Endometrium (tissue), 2 donors: ENCODE measurements around the gene IL11.
A peak's percentile ranks its signal among the peaks of the same experiment; 100 is the strongest.
"Not testable (repeated sequence)": the region's sequence is repeated elsewhere in the genome, so short reads cannot be mapped to it uniquely, and the experiment has no call there.

ENCODE experiments used
- FAIRE-seq: peaks from 2 replicates; lab custom pipeline; 2012; peaks lifted over from hg19 to GRCh38; lab: Jason Lieb, UNC
- donor health status: control.
- donor health status: control.

Gene IL11

GRCh38 chr19:55350620-55351315, 19.5 kb downstream of the IL11 start:
- FAIRE-seq, result no peak

DNA sequence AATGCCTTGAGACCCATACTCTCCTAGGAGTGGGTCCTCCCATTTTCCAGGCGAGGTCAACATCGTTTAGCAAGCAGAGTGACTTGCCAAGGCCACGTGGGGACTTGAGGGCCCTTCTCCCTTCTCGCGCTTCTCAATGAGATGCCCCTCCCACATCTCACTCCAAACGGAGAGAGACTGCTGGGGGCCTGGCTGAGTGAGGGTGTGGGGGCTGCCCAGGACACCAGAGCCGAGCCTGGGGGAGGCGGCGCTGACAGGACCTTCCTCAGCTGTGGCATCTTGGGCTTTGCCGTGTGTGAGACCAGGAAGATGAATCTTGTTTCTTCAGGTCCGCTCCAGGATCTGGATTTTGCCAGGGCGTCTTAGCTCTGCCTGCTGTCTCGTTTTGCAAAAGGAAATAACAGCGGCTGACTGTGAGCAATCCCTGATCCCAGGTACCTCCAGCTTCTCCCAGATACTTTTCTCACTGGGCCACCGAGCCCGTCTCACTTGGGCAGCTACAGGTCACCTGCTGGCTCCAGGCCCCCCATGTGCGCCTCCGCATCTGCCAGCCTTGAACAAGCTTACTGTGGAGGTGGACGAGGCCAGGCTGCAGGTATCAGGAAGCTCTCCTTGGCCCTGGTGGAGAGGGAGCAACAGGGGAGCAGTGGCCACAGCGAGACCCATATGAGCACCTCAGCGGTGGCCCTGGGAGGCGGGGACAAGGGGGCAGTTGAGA, 21.8 kb downstream of the IL11 start:
- no peak for FAIRE-seq

DNA sequence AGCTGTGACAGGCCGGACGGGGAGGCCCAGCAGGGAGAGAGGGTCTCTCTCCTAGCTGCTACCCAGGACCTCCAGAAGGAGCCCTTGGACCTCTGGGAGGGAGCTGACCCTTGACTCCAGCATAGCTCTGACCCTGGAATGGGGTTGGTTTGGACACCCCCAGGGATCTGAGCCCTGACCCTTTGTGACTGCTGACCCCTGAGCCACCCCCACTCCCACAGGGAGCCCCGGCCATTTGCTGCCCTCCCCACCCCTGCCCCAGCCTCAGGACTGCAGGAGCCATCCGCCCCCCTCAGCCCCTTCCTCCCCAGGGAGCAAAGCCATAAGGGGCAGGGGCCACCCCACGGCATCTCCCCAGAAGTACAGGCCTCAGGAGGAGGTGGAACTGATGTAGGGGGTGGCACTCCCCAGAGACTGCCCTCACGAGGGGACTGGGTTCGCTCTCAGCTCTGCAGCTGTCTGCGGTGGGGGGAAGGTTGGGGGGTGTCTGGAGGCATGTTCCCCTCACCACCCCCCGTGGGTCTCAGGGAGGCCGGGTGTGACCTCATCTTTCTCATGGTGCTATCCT, 22.7 kb downstream of the IL11 start:
- no peak for FAIRE-seq

- FAIRE-seq, result no peak
These were observed 23.4 kb downstream of the IL11 start for GRCh38 chr19:55346725-55347441.

DNA sequence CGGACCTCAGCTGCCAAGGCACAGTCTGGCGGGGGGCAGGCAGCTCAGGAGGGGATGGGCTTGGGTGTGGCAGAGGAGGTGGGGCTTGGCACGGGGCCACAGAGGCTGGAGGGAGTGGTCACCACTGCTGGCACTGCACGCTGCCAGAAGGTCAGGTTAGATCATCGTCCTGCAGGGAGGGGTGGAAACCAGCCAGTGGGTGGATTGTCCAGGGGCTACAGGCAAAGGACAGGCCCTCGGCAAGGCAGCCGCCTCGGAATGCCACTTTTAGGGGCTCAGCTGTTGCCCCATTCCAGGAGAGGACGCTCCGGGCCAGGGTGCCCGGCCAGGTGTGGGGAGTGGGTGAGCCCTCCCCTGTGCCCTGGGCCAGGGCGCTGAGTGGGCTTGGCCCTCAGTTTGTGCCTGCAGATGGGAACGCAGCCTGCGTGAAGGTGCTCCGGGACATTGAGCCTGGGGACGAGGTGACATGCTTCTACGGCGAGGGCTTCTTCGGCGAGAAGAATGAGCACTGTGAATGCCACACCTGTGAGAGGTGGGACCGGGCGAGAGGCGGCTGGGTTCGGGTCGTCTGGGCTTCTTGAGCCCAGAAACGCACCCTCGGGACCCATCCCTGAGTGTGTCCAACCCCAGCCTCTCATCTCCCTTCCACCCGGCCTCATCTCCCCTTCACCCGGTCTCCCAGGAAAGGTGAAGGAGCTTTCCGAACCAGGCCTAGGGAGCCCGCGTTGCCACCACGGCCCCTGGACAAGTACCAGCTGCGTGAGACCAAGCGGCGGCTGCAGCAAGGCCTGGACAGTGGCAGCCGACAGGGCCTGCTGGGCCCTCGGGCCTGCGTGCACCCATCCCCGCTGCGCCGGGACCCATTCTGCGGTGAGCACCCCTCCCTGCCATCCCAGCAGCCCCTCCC, 24.2 kb downstream of the IL11 start:
- FAIRE-seq, result no peak

DNA sequence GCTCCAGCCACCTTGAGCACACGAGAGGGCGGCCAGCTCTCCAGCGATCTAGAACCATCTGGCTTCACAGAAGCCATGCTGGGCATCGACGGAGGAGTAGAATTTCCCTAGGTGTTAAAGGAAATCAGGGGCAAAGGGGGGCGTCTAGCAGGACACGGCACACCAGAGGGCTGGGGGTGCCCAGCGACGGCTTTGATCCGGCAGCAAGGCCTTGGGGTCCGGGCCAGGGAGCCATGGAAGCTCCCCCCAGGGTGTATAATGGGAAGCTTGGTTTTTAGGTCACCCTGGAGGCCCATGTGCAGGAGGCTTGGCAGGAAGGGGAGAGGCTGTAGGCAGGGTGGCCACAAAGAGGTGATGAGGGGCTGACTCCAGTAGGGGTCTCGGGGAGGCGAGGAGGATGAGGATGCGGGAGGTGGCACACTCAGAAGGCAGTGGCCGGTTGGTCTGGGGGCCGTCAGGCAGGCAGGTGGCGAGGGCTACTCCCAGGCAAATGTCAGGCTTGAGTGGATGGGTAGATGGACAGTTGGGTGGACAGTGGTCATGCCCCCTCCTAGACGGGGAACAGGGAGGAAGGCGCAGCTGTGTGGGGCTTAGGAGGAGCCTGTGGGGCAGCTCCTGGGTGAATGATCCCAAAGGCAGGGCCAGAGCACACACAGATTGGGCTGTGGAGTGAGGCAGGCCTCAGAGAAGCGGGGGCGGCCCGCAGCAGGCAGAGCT, 25.0 kb downstream of the IL11 start:
- no peak for FAIRE-seq

DNA sequence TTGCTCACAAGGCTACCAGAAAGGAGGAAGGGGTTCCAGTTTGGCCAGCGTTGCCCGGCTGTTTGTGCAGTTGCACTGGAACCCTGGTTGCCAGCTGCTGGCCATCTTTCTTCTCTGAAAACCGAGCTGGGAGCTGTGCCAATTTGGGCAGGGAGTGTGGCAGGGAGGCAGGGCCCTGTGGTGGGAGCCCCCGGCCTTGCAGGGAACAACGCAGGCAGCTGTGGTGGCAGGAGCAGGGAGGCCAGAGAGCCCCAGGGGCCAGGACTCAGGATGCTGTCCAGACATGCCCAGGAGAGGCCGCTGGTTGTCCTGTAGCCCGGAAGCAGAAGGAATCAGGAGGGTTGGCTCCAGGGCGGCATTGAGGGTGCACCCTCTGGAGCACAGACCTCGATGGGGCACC, 25.8 kb downstream of the IL11 start:
- FAIRE-seq, result no peak

DNA sequence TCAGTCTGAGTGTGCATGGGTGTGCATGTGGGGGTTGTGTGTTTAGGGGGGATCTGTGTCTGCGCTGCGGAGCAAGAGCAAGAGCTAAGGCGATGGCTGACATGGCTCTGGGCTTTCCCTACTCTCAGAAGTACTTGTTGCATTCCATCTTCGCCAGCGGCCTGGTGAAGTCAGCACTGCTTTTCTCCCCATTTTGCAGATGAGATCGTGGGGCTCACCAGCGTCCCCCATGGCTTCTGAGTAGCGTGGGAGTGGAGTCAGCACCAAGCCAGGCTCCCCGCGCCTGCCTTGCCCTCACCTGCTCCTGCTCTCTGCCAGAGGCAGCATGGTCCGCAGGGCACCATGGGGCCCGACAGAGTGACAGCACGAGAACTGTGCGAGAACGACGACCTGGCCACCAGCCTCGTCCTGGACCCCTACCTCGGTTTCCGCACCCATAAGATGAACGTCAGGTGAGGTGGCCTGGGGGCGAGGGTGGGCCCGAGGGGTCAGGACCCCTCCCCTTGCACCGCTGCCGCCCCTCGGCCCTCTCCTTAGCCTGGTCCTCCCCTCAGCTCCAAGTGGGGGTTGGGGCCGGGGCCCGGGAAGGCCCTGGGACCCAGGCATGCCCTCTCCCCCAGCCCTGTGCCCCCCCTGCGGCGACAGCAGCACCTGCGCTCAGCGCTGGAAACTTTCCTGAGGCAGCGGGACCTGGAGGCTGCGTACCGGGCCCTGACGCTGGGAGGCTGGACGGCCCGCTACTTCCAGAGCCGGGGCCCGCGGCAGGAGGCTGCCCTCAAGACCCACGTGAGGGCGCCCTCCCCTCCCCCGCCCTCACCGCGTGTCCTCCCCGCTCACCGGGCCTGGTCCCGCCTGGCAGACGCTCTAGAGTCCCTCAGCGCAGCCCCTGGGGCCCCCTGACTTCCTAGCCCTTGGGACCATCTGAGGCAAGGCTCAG, 28.4 kb downstream of the IL11 start:
- no peak for FAIRE-seq

DNA sequence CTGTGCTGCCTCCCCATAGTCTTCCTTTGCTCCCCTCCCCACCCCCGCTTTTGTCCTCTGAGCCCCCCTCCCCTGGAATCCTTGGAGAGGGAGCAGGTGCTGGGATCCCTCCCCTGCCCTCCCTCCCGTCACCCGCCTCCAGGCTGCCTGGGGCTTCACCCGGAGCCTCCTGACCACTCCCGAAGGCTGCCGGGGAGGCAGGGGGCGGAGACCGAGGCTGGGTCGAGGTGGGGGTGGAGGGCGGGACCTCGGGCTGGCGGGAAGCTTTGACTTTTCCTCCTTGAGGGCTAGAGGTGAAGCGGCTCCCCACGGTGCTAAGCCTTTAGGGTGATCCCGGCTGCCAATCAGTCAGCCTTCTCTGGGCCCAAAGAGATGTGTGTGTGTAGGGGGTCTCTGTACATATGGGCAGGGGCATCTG, 29.1 kb downstream of the IL11 start:
- no peak for FAIRE-seq

GRCh38 chr19:55340784-55341147, 29.5 kb downstream of the IL11 start:
- FAIRE-seq, result no peak

GRCh38 chr19:55339889-55340783, 30.1 kb downstream of the IL11 start:
- no peak for FAIRE-seq

- peak; percentile 100 for FAIRE-seq
These were observed 31.0 kb downstream of the IL11 start, which contains the start of gene KMT5C for GRCh38 chr19:55339105-55339888. KMT5C (plus strand) TSS chr19:55339876; CDS start chr19:55341937, 2,061 bp downstream.

DNA sequence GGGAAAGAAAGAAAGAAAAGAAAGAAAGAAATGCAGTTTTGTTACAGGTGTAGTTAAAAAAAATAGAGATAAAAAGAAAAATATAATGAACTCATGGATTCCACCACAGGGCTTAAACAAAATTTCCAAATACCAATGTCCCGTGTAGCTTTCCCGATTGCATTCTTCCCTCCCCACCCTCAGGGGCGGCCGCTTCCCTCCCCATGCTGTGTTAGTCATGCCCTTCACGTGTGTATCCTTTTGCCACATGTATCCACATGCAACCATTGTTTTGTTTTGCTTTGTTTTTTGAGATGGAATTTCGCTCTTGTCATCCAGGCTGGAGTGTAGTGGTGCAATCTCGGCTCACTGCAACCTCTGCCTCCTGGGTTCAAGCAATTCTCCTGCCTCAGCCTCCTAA, 34.2 kb downstream of the IL11 start:
- FAIRE-seq, result no peak

DNA sequence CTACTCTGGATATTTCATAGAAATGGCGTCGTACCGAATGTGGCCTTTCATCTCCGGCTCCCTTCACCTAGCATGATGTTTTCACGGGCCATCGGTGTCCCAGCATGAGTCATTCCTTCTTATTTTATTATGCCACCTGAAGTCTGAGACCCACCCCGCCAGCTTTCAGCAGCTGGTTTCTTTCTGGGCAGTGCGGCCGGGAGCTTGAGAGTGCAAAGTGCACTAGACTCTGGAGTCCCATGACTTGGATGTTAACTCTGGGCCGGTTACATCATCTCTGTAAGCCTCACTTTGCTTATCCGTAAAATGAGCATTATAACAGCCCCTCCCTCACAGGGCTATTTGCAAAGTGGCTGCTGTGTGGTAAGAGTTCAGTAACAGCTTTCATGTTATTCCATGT, 36.4 kb downstream of the IL11 start:
- FAIRE-seq, result no peak

DNA sequence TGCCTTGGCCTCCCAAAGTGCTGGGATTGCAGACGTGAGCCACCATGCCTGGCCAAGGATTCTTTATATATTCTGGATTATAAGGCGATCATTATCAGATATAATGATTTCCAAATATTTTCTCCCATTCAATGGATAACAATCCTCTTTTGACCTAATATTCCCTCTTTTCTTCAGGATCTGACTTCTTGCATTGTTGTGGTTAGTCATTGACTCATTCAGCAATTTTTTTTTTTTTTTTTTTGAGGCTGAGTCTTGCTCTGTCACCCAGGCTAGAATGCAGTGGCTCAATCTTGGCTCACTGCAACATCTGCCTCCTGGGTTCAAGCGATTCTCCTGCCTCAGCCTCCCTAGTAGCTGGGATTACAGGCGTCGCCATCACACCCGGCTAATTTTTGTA, 40.5 kb downstream of the IL11 start:
- not testable (repeated sequence) for FAIRE-seq

GRCh38 chr19:55328774-55329318, 41.4 kb downstream of the IL11 start:
- not testable (repeated sequence) for FAIRE-seq

GRCh38 chr19:55325172-55325571, 45.1 kb downstream of the IL11 start, which contains the start of gene TMEM150B:
TMEM150B (minus strand) TSS chr19:55325341; CDS start chr19:55321036, 4,305 bp downstream.
- no peak for FAIRE-seq

DNA sequence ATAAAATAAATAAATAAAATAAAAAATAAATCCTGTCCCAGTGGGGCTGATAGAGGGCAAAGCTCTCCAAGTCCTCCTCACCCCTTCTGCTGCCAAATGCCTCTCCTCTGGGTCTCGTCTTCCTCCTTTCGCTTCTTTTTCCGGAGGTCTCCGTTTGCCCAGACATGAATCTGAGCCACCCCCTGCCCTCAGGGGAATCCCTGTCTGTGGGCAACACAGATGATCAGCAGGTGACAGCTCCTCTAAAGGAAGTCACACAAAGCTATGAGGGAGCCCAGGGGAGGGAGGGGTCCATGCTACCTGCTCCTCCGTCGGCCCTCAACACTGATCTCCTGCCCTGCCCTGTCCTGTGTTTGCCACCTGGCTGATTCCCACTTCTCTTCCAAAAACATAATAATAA, 45.6 kb downstream of the IL11 start:
- FAIRE-seq, result no peak
